Measurements from ENCODE around the gene SSC4D. TPM values are rescaled to one million over a fixed set of nuclear protein-coding genes. Genes with fewer than 3 reads are reported as not detected.
A peak's percentile ranks its signal among the peaks of the same experiment; 100 is the strongest.
"Not testable (repeated sequence)": the region's sequence is repeated elsewhere in the genome, so short reads cannot be mapped to it uniquely, and the experiment has no call there.

The SSC4D gene
- polyA plus RNA-seq, 1 donor: 1.2 TPM

DNA sequence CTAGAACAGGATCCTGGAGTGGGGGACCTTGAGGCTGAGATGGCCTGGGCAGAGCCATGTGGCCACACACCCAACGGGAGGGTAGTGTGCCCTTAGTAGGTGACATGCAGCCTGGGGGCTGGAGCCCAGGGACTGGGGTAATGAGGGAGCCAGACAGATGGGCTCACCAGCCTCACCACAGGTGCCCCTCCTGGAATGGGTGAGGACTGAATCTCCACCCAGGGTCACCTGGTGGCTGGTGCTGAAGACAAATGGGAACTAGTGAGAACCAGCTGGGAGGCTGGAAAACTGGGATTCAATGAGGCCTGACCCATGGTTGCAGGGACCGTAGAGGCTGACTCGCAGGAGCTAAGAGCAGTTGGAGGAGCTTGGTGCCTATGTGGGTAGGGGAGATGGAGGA lies 21.3 kb upstream of the SSC4D start:
- H3K4me1 ChIP-seq (ENCODE audit: control insufficient read depth, insufficient read depth, low read length): peaks cover 7% of the 10 kb centered on the region
- no CpG with 5 or more reads among the region's 3 CpGs for WGBS (ENCODE audit: insufficient coverage, low lambda C conversion rate)
- no peak for DNase-seq
- H3K27ac ChIP-seq (ENCODE audit: low read length): no peak overlapping the region
- no peaks in the 10 kb centered on the region for H3K27me3 ChIP-seq (ENCODE audit: control insufficient read depth, insufficient read depth, low read length)
- no peaks in the 10 kb centered on the region for H3K36me3 ChIP-seq (ENCODE audit: control insufficient read depth, insufficient read depth, low read length)
- H3K4me3 ChIP-seq (ENCODE audit: low read length): no peak overlapping the region
- no peaks in the 10 kb centered on the region for H3K9me3 ChIP-seq (ENCODE audit: control insufficient read depth, low read depth, low read length)

DNA sequence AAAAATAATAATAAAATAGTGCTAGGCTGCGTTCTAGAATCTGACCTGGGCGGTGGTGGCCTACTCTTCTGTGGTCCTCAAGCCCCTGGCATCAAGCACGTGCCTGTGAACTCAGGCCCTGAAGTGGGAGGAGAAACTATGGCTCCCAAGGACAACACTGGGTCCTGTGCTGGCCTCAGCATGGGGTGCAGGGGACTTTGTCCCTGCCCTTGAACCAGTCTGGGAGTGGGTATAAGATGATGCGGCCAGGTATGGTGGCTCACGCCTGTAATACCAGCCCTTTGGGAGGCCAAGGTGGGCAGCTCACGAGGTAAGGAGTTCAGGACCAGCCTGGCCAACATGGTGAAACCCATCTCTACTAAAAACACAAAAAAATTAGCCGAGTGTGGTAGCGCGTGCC lies 20.7 kb upstream of the SSC4D start:
- no CpG with 5 or more reads among the region's 9 CpGs for WGBS (ENCODE audit: insufficient coverage, low lambda C conversion rate)
- no peaks in the 10 kb centered on the region for H3K27me3 ChIP-seq (ENCODE audit: control insufficient read depth, insufficient read depth, low read length)
- H3K4me3 ChIP-seq (ENCODE audit: low read length): no peak overlapping the region
- peaks cover 7% of the 10 kb centered on the region for H3K4me1 ChIP-seq (ENCODE audit: control insufficient read depth, insufficient read depth, low read length)
- H3K36me3 ChIP-seq (ENCODE audit: control insufficient read depth, insufficient read depth, low read length): no peaks in the 10 kb centered on the region
- no peak for DNase-seq
- H3K9me3 ChIP-seq (ENCODE audit: control insufficient read depth, low read depth, low read length): no peaks in the 10 kb centered on the region
- no peak overlapping the region for H3K27ac ChIP-seq (ENCODE audit: low read length)

DNA sequence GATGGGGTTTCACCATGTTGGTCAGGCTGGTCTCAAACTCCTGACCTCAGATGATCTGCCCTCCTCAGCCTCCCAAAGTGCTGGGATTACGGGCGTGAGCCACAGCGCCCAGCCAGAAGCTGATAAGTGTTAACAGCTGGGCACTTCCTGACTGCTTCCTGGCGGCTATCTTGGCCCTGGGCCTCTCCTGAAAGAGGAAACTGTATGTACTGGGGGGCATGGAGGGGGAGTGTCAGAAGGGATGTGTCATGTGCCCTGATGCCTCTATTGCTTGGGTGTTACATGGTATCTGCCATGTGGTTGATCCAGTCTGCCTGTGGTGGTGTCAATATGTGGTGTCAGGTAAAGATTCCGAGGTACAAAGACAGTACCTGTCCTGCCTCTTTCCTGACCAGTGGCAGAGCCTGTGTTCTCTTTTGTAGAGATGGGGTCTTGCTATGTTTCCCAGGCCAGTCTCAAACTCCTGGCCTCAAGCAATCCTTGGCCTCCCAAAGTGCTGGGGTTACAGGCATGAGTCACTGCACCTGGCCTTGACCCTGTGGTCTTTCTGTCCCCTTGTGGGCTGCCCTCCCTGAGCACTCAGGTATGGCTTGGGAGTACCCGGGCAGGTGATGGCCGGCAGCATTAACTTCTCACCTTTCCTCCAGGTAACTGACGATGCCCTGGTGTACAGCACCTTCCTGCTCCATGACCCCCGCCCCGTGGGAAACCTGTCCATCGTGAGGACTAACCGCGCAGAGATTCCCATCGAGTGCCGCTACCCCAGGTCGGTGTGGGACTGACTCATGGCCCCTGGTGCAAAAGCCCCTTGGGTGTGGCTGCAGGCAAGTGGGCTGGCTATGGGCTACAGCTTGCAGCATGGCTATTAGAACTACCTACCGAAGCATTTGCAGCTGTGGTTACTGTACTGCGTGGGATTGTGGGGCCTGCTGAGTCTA lies 19.6 kb upstream of the SSC4D start:
- WGBS (ENCODE audit: insufficient coverage, low lambda C conversion rate): no CpG with 5 or more reads among the region's 18 CpGs
- peaks cover 7% of the 10 kb centered on the region for H3K4me1 ChIP-seq (ENCODE audit: control insufficient read depth, insufficient read depth, low read length)
- no peak overlapping the region for H3K27ac ChIP-seq (ENCODE audit: low read length)
- H3K9me3 ChIP-seq (ENCODE audit: control insufficient read depth, low read depth, low read length): no peaks in the 10 kb centered on the region
- H3K27me3 ChIP-seq (ENCODE audit: control insufficient read depth, insufficient read depth, low read length): no peaks in the 10 kb centered on the region
- H3K4me3 ChIP-seq (ENCODE audit: low read length): no peak overlapping the region
- H3K36me3 ChIP-seq (ENCODE audit: control insufficient read depth, insufficient read depth, low read length): no peaks in the 10 kb centered on the region
- DNase-seq: peak in 1 of 2 donors; percentile 52

DNA sequence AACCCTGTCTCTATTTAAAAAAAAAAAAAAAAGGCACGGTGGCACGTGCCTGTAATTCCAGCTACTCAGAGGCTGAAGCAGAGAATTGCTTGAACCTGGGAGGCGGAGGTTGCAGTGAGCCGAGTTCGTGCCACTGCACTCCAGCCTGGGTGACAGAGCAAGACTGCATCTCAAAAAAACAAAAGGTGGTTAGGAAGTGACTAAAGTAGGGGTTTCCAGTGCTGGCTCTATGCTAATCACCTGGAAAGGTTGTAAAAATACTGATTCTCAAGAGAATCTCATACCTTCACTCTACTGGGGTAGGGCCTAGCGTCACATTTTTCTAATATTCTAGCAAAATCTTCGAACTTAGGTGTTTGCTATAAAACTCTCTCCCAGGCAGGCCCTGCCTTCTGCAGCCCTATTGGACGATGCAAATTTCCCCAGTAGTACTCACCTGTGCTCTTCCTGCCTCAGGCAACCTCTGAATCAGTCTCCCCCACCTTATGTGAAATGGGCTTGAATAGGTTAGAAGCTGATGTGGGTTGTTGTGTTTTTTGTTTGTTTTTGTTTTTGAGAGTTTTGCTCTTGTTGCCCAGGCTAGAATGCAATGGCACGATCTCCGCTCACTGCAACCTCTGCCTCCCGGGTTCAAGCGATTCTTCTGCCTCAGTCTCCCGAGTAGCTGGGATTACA lies 18.8 kb upstream of the SSC4D start:
- Histone ChIP-seq H3K36me3 (ENCODE audit: control insufficient read depth, insufficient read depth, low read length) (no peaks in the 10 kb centered on the region), H3K27me3 (ENCODE audit: control insufficient read depth, insufficient read depth, low read length) (peaks cover 2% of the 10 kb centered on the region), H3K4me3 (ENCODE audit: low read length) (no peak overlapping the region), H3K27ac (ENCODE audit: low read length) (no peak overlapping the region), H3K4me1 (ENCODE audit: control insufficient read depth, insufficient read depth, low read length) (peaks cover 7% of the 10 kb centered on the region), H3K9me3 (ENCODE audit: control insufficient read depth, low read depth, low read length) (no peaks in the 10 kb centered on the region)
- no peak for DNase-seq
- WGBS (ENCODE audit: insufficient coverage, low lambda C conversion rate): no CpG with 5 or more reads among the region's 13 CpGs

DNA sequence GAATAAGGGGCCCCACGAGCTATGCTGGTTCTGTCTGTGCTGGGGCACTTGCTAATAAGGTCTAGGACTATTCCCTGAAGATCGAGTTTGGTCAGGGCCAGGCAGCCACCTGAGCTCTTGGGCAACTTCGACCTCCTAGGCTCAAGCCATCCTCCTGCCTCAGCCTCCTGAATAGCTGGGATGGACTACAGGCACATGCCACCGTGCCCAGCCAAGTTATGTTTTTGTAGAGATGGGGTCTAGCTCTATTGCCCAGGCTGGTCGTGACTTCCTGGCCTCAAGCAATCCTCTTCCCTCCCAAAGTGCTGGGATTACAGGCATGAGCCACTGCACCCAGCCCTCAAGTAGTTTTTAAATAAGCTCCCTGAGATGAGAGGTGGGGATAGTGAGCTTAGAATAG lies 18.1 kb upstream of the SSC4D start:
- peaks cover 5% of the 10 kb centered on the region for H3K27me3 ChIP-seq (ENCODE audit: control insufficient read depth, insufficient read depth, low read length)
- H3K27ac ChIP-seq (ENCODE audit: low read length): no peak overlapping the region
- H3K4me3 ChIP-seq (ENCODE audit: low read length): no peak overlapping the region
- no peaks in the 10 kb centered on the region for H3K36me3 ChIP-seq (ENCODE audit: control insufficient read depth, insufficient read depth, low read length)
- peak in 1 of 2 donors; percentile 55 for DNase-seq
- no peaks in the 10 kb centered on the region for H3K9me3 ChIP-seq (ENCODE audit: control insufficient read depth, low read depth, low read length)
- H3K4me1 ChIP-seq (ENCODE audit: control insufficient read depth, insufficient read depth, low read length): peaks cover 7% of the 10 kb centered on the region
- WGBS (ENCODE audit: insufficient coverage, low lambda C conversion rate): no CpG with 5 or more reads among the region's 5 CpGs

DNA sequence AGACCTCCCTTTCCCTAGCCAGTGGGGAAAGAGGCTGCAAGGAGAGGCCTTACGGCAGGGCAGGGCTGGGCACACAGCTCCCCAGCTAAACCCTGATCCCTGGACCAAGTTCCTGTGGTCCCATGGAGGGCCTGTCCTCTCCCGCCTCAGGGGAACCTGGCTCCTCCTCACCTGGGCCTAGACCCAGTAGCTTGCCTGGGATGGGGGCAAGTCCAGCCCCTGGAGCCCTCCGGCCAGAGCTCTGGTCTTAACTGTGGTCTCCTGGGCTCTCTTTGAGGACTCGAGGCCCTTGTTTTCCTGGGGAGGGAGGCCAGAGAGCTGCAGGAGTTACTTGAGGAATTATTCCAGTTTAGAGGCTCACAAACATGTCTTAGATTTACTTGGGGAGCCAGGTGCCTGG lies 16.7 kb upstream of the SSC4D start:
- peaks cover 7% of the 10 kb centered on the region for H3K4me1 ChIP-seq (ENCODE audit: control insufficient read depth, insufficient read depth, low read length)
- no CpG with 5 or more reads among the region's 4 CpGs for WGBS (ENCODE audit: insufficient coverage, low lambda C conversion rate)
- DNase-seq: peak in 1 of 2 donors; percentile 38
- no peak overlapping the region for H3K27ac ChIP-seq (ENCODE audit: low read length)
- no peak overlapping the region for H3K4me3 ChIP-seq (ENCODE audit: low read length)
- H3K36me3 ChIP-seq (ENCODE audit: control insufficient read depth, insufficient read depth, low read length): no peaks in the 10 kb centered on the region
- H3K9me3 ChIP-seq (ENCODE audit: control insufficient read depth, low read depth, low read length): no peaks in the 10 kb centered on the region
- H3K27me3 ChIP-seq (ENCODE audit: control insufficient read depth, insufficient read depth, low read length): peaks cover 5% of the 10 kb centered on the region

DNA sequence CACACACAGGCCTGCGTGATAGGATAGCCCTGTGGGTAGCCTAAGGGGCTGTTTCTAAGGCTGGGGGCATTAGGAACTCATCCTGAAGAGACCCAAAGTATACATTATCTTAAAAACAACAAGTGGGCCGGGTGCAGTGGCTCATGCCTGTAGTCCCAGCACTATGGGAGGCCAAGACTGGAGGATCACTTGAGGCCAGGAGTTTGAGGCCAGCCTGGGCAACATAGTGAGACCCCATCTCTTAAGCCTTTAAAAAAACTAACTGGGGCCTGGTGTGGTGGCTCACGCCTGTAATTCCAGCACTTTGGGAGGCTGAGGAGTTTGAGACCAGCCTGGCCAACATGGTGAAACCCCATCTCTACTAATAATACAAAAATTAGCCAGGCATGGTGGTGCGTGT lies 16.1 kb upstream of the SSC4D start:
- H3K27ac ChIP-seq (ENCODE audit: low read length); H3K4me3 ChIP-seq (ENCODE audit: low read length); DNase-seq; H3K4me1 ChIP-seq (ENCODE audit: control insufficient read depth, insufficient read depth, low read length); H3K36me3 ChIP-seq (ENCODE audit: control insufficient read depth, insufficient read depth, low read length); H3K9me3 ChIP-seq (ENCODE audit: control insufficient read depth, low read depth, low read length); H3K27me3 ChIP-seq (ENCODE audit: control insufficient read depth, insufficient read depth, low read length): not testable (repeated sequence)
- no CpG with 5 or more reads among the region's 4 CpGs for WGBS (ENCODE audit: insufficient coverage, low lambda C conversion rate)

DNA sequence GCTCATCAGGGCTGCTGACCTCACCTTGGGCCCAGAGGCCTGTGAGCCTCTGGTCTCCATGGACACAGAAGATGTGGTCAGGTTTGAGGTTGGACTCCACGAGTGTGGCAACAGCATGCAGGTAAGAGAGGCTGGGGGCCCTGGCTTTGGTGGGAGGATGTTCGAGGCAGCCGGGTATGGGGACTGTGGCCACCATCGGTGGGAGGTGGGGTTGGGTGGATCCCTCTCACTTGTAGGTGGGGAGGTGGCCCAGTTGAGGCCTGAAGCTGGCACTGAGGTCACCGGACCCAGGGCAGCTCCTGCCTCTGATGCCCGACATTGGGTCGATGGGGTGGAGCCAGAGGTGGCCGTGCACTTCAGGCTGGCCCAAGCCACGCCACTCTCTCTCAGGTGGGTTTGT lies 15.7 kb upstream of the SSC4D start:
- Histone ChIP-seq H3K27ac (ENCODE audit: low read length) (no peak overlapping the region), H3K4me3 (ENCODE audit: low read length) (no peak overlapping the region), H3K27me3 (ENCODE audit: control insufficient read depth, insufficient read depth, low read length) (peaks cover 5% of the 10 kb centered on the region), H3K36me3 (ENCODE audit: control insufficient read depth, insufficient read depth, low read length) (no peaks in the 10 kb centered on the region), H3K9me3 (ENCODE audit: control insufficient read depth, low read depth, low read length) (no peaks in the 10 kb centered on the region), H3K4me1 (ENCODE audit: control insufficient read depth, insufficient read depth, low read length) (peaks cover 7% of the 10 kb centered on the region)
- no CpG with 5 or more reads among the region's 9 CpGs for WGBS (ENCODE audit: insufficient coverage, low lambda C conversion rate)
- no peak for DNase-seq

DNA sequence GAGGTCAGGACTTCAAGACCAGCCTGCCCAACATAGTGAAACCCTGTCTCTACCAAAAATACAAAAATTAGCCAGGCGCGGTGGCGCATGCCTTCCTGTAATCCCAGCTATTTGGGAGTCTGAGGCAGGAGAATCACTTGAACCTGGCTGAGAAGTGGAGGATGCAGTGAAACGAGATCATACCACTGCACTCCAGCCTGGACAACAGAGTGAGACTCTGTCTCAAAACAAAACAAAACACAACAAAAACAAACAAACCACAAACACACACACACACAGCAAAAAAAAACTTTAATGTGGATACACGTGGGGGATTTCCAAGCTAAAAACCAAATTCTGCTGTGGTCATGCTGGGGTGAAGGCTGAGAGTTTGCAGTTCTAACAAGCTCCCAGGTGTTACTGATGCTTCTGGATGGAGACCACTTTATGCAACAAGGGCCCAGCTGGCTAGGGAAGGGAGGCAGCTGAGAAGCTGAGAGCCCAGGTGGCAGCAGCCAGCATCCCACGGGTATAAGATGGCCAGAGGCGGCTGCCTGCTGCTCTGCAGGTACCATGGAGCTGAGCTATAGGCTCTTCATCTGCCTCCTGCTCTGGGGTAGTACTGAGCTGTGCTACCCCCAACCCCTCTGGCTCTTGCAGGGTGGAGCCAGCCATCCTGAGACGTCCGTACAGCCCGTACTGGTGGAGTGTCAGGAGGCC lies 15.1 kb upstream of the SSC4D start, which contains the start of gene ZP3:
ZP3 (plus strand) TSS at position 538 of the 699 bp plus-strand sequence; CDS start at position 553, 15 bp downstream.
- H3K9me3 ChIP-seq (ENCODE audit: control insufficient read depth, low read depth, low read length): no peaks in the 10 kb centered on the region
- peaks cover 7% of the 10 kb centered on the region for H3K4me1 ChIP-seq (ENCODE audit: control insufficient read depth, insufficient read depth, low read length)
- H3K27me3 ChIP-seq (ENCODE audit: control insufficient read depth, insufficient read depth, low read length): peaks cover 5% of the 10 kb centered on the region
- no peak for DNase-seq
- H3K36me3 ChIP-seq (ENCODE audit: control insufficient read depth, insufficient read depth, low read length): no peaks in the 10 kb centered on the region
- H3K27ac ChIP-seq (ENCODE audit: low read length): no peak within 1 kb of the TSS
- whole genome bisulfite sequencing (ENCODE audit: insufficient coverage, low lambda C conversion rate): no CpG with 5 or more reads among the region's 10 CpGs
- no peak within 1 kb of the TSS for H3K4me3 ChIP-seq (ENCODE audit: low read length)

DNA sequence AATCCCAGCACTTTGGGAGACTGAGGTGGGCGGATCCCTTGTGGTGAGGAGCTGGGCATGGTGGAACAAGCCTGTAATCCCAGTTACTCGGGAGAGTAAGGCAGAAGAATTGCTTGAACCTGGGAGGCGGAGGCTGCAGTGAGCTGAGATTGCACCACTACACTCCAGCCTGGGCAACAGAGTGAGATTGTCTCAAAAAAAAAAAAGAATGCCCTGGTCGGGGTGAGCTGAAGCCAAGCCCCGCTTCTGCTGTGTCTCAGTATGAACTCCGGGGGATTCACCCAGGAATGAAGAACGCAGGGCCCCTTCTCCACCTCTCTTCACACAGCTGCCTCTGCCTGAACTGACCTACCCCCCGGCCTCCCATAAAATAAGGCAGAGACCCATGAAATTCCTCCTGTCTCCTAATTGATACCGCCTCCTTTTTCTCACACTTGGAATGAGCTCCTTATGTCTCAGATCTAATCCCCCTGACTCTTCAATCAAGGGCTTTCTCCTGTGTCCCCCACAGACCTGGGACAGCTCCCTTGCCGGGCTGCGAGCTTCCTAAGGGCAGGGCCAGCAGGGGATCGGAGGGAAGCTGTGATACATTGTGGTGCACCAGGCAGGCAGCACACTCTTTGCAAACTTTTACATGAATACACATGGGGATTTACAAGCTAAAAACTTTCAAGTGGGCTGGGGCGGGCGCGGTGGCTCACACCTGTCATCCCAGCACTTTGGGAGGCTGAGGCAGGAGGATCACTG lies 14.3 kb upstream of the SSC4D start:
- no peaks in the 10 kb centered on the region for H3K9me3 ChIP-seq (ENCODE audit: control insufficient read depth, low read depth, low read length)
- DNase-seq: no peak

More for the DNA sequence above, 14.3 kb upstream of the SSC4D start:
- Histone ChIP-seq H3K27me3 (ENCODE audit: control insufficient read depth, insufficient read depth, low read length) (peaks cover 5% of the 10 kb centered on the region), H3K36me3 (ENCODE audit: control insufficient read depth, insufficient read depth, low read length) (no peaks in the 10 kb centered on the region), H3K27ac (ENCODE audit: low read length) (no peak overlapping the region), H3K4me1 (ENCODE audit: control insufficient read depth, insufficient read depth, low read length) (peaks cover 7% of the 10 kb centered on the region), H3K4me3 (ENCODE audit: low read length) (no peak overlapping the region)
- WGBS (ENCODE audit: insufficient coverage, low lambda C conversion rate): no CpG with 5 or more reads among the region's 15 CpGs

Measured in large intestine (tissue), 3 donors.